Stomach (tissue), 4 donors: ENCODE results near the gene NRCAM.

Experiments used
- CTCF ChIP-seq, 7 experiments: fragments of 450-650 bp in 4 of 7; fragments of 200-600 bp in 3 of 7; sonication (generic) in 3 of 7; IDR thresholded peaks; one replicate each; pipeline ENCODE4 v1.5.1; 2016 to 2019; ENCODE audit warnings: antibody characterized with exemption in 7 of 7, control low read depth in 2 of 7, mild to moderate bottlenecking in 1 of 7
- EP300 ChIP-seq: sonication (generic); formaldehyde crosslinking; IDR thresholded peaks from one replicate; pipeline ENCODE4 v1.6.1; 2017; ENCODE audit warnings: antibody characterized with exemption
- POLR2A ChIP-seq, 4 donors: fragments of 450-650 bp; IDR thresholded peaks; one replicate each; pipeline ENCODE4 v1.6.1; 2016; ENCODE audit warnings: antibody characterized with exemption in 4 of 4, control low read depth in 2 of 4, mild to moderate bottlenecking in 1 of 4, moderate library complexity in 1 of 4

GRCh38 chr7:108196004-108196403 is 260.2 kb downstream of the NRCAM start:
- TF ChIP-seq CTCF (IDR thresholded peaks at IDR 0.05) (no peak), POLR2A (IDR thresholded peaks at IDR 0.05) (no peak), EP300 (no peak)
